HUDEP-2 (cell line): ENCODE measurements around the gene MADD.

ENCODE experiments used
- DNase-seq, 76 experiments: peaks; one replicate each; lab custom pipeline; 2025; ENCODE audit not compliant: unreplicated experiment in 76 of 76; lab: John Stamatoyannopoulos, UW

MADD gene

GRCh38 chr11:47269829-47270305 lies at the start of gene MADD:
TSS of gene MADD (plus strand) at chr11:47270133.
- peak in 69 of 76 experiments; percentile 22 to 84 (median 68) for DNase-seq

- no peak for DNase-seq
Measured at GRCh38 chr11:47220401-47220821, 49.5 kb upstream of the MADD start.

GRCh38 chr11:47222696-47223095 lies 47.2 kb upstream of the MADD start:
- no peak for DNase-seq

- no peak for DNase-seq
Measured at GRCh38 chr11:47225552-47226400, 44.2 kb upstream of the MADD start.

GRCh38 chr11:47229161-47229560 lies 40.8 kb upstream of the MADD start:
- no peak for DNase-seq

GRCh38 chr11:47233051-47233450 lies 36.9 kb upstream of the MADD start:
- no peak for DNase-seq

- DNase-seq, result peak in 17 of 76 experiments; percentile 3 to 39 (median 13)
Measured at GRCh38 chr11:47233989-47234668, 35.8 kb upstream of the MADD start.

- no peak for DNase-seq
Measured at GRCh38 chr11:47234669-47235100, 35.2 kb upstream of the MADD start.

- no peak for DNase-seq
Measured at GRCh38 chr11:47235163-47235562, 34.8 kb upstream of the MADD start.

- DNase-seq, result peak in 36 of 76 experiments; percentile 4 to 42 (median 20)
Measured at GRCh38 chr11:47236482-47236881, 33.5 kb upstream of the MADD start.

GRCh38 chr11:47239852-47240251 lies 30.1 kb upstream of the MADD start:
- DNase-seq, result no peak

- DNase-seq, result no peak
Measured at GRCh38 chr11:47241841-47242301, 28.1 kb upstream of the MADD start.

- DNase-seq, result no peak
Measured at GRCh38 chr11:47242596-47243192, 27.2 kb upstream of the MADD start.

GRCh38 chr11:47243454-47243853 lies 26.5 kb upstream of the MADD start:
- DNase-seq, result no peak

- no peak for DNase-seq
Measured at GRCh38 chr11:47244448-47245350, 25.2 kb upstream of the MADD start.

- no peak for DNase-seq
Measured at GRCh38 chr11:47245611-47246357, 24.1 kb upstream of the MADD start.

GRCh38 chr11:47247502-47247901 lies 22.4 kb upstream of the MADD start:
- no peak for DNase-seq

GRCh38 chr11:47248304-47248663 lies 21.6 kb upstream of the MADD start:
- peak in 5 of 76 experiments; percentile 39 to 81 (median 49) for DNase-seq

- DNase-seq, result peak in 75 of 76 experiments; percentile 13 to 89 (median 78)
Measured at GRCh38 chr11:47248664-47249377, 21.1 kb upstream of the MADD start, which contains the start of gene ACP2. TSS of gene ACP2 (minus strand) at chr11:47248814. CDS start at chr11:47248789, 25 bp downstream.
